SK-MEL-5 (cell line): ENCODE data around the gene INO80C. TPM values are rescaled to one million over a fixed set of nuclear protein-coding genes. Genes with fewer than 3 reads are reported as not detected.

Source experiments
- DNase-seq: peaks from one replicate; pipeline ENCODE4 v3.0.0-alpha.2; 2016; ENCODE audit warnings: low read depth, low spot score
- in situ Hi-C: cut with HindIII; loops from 2 replicates; pipeline ENCODE4 v1.10.0; 2016; ENCODE audit warnings: low sequenced_read_pairs, high pct_unique_total_duplicates, low pct_unique_long_range_greater_than_20kb
- total RNA-seq: library from RNA; depleted of rRNA; stranded (reverse); fragments of >200 nt; shearing (Covaris generic); gene quantifications from 2 replicates; pipeline ENCODE4 v1.2.3, GENCODE V29; 2014

INO80C gene
- total RNA-seq, 1 experiment from 2014 or later, result 2.2 TPM

DNA sequence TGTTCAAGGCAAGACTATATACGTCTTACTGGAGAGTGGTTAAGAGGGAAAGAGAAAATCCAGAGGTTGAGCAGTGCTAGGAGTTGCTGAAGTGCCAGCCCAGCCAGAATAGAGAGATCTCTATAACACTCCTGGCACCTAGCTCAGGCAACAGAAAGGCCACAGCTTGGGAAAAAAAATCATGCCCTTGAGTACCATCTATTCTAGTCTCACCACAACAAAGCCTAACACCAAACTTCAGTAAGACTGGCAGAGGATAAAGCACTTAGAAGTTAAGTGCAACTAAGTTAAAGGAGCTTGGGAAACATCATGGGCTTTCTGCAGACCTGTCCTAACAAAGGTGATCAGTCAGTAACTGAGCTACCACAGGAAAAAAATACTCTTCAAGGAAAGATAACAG is 24.2 kb downstream of the INO80C start:
- DNase-seq, result no peak
- in situ Hi-C loops, result no loop called here

GRCh38 chr18:35470435-35470834 is 27.3 kb downstream of the INO80C start:
- no peak for DNase-seq
- in situ Hi-C loops, result no loop called here

DNA sequence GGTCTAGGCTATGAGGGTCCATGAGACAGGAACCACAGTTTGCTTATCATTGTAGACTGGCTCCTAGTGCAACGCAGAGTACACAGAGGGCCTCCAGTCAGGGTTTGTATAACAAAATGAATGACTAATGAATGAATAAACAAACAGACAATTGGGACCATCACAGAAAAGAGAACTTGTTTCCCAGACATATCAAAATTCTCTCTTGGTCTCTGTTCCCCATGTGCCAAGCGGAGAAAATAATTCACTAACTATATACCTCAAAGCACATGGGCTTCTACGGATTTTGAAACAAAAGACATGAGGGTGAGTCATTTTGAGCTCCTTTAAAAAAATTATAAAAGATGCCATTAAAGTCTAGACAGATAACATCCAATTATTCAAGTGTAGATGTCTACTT is 28.0 kb downstream of the INO80C start:
- DNase-seq, result no peak
- in situ Hi-C loops, result no loop called here

GRCh38 chr18:35468711-35469110 is 29.0 kb downstream of the INO80C start:
- in situ Hi-C loops, result no loop called here
- DNase-seq, result no peak

DNA sequence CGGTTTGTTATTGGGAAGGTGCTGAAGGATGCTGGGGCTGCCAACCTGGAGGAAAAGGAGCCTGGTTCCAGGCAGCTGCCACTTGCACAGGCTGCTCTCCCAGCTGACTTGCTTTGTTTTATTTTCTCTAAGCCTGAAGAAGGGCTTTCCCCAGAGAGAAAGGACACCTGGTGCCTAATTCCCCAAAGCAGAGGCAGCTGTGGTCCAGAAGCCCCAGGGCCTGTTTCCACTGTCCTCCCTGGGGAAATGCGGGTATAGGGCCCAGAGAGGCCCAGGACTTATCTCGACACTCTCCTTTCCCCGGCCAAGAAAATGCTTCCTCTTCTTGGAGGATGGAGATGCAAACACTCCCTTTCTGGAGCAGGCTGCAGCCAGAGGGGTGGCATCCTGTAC is 30.1 kb downstream of the INO80C start:
- in situ Hi-C loops, result no loop called here
- no peak for DNase-seq

GRCh38 chr18:35466815-35467623 is 30.7 kb downstream of the INO80C start:
- in situ Hi-C loops, result no loop called here
- no peak for DNase-seq

- no peak for DNase-seq
- in situ Hi-C loops, result no loop called here
These were observed 31.4 kb downstream of the INO80C start for GRCh38 chr18:35466334-35466733.

DNA sequence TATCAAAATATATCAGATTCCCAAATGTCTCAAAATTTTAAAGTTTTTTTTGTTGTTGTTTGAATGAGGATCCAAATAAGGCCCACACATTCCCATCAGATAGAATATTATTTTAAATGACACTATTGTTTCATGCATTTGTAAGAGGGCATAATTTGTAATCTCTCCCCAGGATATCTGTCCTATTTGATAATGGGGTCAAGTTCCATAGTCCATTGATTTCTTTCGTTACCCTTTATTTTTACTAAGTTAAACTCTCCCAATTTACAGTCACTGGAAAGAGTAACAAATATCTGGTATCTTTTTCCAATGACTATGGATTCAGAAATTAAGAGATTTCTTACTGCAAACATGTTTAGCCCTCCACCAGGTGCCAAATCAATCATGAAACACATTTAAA is 32.4 kb downstream of the INO80C start:
- no peak for DNase-seq
- in situ Hi-C loops, result no loop called here

DNA sequence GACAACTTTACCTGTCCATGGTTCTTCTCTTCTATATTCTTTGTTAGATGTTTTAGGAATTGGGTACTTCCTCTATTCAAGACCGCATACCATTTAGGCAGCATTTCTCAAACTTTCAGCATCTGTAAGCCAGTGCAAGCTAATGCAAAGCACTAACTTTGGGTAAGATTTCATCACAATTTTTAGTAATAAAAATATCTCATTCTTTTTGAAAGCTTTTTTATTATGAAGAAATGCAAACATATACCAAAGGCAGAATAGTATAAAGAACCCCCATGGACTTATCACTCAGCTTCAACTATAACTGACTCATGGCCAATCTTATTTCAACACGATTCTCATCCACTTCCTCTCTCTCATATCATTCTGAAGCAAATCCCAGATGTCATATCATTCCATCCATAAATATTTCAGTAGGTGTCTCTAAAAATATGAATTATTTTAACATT is 32.9 kb downstream of the INO80C start:
- in situ Hi-C loops, result no loop called here

GRCh38 chr18:35463827-35464226 is 33.9 kb downstream of the INO80C start:
- in situ Hi-C loops, result no loop called here
- no peak for DNase-seq

More for the DNA sequence above, 32.9 kb downstream of the INO80C start:
- DNase-seq, result no peak

- in situ Hi-C loops, result no loop called here
- no peak for DNase-seq
These were observed 34.7 kb downstream of the INO80C start for GRCh38 chr18:35463050-35463449.

- no peak for DNase-seq
- in situ Hi-C loops, result no loop called here
These were observed 37.0 kb downstream of the INO80C start for GRCh38 chr18:35460736-35461161.

DNA sequence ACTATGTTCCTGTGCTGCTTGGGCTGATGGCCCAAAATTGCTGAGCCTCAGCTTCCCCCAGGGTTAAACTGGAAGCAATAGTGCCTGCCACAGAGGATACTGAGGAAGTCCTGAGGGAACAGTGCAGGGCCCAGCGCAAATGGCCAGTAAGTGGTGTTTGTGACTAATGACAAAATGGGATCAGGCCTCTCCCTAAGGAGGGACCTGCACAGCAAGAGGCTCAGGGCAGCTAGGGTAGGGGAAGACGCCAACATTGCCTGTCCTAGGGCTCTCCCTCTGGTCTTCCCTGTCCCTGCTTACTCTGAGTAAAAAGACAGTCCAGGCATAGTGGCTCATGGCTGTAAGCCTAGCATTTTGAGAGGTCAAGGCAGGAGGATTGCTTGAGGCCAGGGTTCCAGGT is 37.8 kb downstream of the INO80C start:
- DNase-seq, result no peak
- in situ Hi-C loops, result no loop called here

- no peak for DNase-seq
- in situ Hi-C loops, result no loop called here
These were observed 38.9 kb downstream of the INO80C start for GRCh38 chr18:35458677-35459441.

- in situ Hi-C loops, result no loop called here
- no peak for DNase-seq
These were observed 39.5 kb downstream of the INO80C start for GRCh38 chr18:35458271-35458670.

DNA sequence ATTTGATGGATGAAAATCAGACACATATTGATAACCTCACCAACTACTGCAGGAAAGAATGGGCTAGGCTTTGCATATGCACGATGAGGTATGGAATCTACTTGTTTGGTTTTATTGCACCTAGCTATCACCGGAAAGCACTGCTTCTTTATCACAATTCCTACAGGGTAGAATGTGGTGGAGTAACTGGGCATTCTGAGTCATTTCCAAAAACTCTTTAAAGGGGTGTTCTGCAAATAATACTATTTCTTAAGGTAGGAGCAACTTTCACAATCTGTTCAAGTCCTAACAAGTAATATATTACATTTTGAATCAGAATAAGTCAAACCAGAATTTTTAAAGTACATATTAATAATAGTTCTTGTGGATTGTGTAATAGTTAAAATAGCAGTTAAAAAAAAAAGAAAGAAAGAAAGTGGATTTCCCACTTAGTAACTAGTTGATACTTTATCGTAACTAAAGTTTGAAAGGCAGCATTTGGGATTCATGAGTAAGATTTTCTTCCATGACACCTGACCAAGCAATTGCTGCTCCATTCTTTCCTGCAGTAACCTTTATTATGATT is 40.5 kb downstream of the INO80C start:
- DNase-seq, result no peak
- in situ Hi-C loops, result no loop called here

- in situ Hi-C loops, result no loop called here
- DNase-seq, result no peak
These were observed 41.6 kb downstream of the INO80C start for GRCh38 chr18:35455926-35456763.

DNA sequence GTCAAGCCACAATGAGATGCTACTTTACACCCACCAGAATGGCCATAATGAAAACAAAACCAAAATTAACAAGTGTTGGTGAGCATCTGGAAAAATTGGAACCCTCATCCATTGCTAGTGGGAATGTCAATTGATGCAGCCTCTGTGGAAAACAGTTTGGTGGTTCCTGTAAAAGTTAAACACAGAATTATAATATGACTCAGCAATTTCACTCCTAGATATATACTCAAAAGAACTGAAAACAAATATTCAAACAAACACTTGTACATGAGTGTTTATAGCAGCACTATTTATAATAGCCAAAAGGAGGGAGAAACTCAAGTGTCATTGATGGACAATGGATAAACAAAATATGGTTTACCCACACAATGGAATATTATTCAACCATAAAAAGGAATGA is 43.0 kb downstream of the INO80C start:
- DNase-seq, result no peak
- in situ Hi-C loops, result no loop called here
